Posterior vena cava (tissue), 2 donors: ENCODE results near the gene COL4A1. TPM values are rescaled to one million over a fixed set of nuclear protein-coding genes. Genes with fewer than 3 reads are reported as not detected.

Source experiments
- DNase-seq: peaks from one replicate; pipeline ENCODE4 v3.0.0-alpha.2; 2020; ENCODE audit warnings: low spot score
- intact Hi-C, 2 donors: fragments of 100-400 bp; cut with DNase I; formaldehyde crosslinking; loops; one replicate each; pipeline versions ENCODE4 v1.14.1 to v1.14.2; 2022 to 2023
- microRNA-seq, 2 donors: library from miRNA; unstranded; fragments of <30 nt; microRNA quantifications; one replicate each; pipeline ENCODE4 v1.2.0, GENCODE V29; 2020 to 2021; ENCODE audit warnings: borderline microRNAs expressed in 2 of 2
- total RNA-seq, 2 donors: library from RNA; stranded (reverse); fragmentation: NEBNext Ultra II Directional; extraction: Animal tissue kit (Norgen Biotek cat#: 25700); gene quantifications; one replicate each; pipeline ENCODE4 v1.2.1, GENCODE V29; 2021
- donor health status: DM: yes; HTN: yes; CAD: no.
- donor health status: DM: yes; HTN: yes; CAD: no.

The COL4A1 gene
- total RNA-seq, 2 donors from 2014 or later, result 830 to 1,061 TPM

GRCh38 chr13:110107568-110108347 lies 199.2 kb downstream of the COL4A1 start:
- DNase-seq, result no peak

GRCh38 chr13:110106726-110107125 lies 200.2 kb downstream of the COL4A1 start:
- intact Hi-C loops, result loop anchor here (5.0 to 10.0 kb wide), 4 partner anchors 319 to 1159 kb away; partner anchors contain the start of gene IRS2 (in 1 of the 2)
- no peak for DNase-seq

More at GRCh38 chr13:110107568-110108347, 199.2 kb downstream of the COL4A1 start:
- intact Hi-C loops, result loop anchor here (5.0 to 10.0 kb wide), 4 partner anchors 320 to 1160 kb away; partner anchors contain the start of gene IRS2 (in 1 of the 2)

- no peak for DNase-seq
- intact Hi-C loops, result loop anchor here (5.0 to 10.0 kb wide), 4 partner anchors 318 to 1158 kb away; partner anchors contain the start of gene IRS2 (in 1 of the 2)
Measured at GRCh38 chr13:110105136-110105535, 201.8 kb downstream of the COL4A1 start.

- intact Hi-C loops, result loop anchor here (10.0 kb wide), 2 partner anchors 959 to 1139 kb away; no protein-coding TSS in a partner anchor
- DNase-seq, result no peak
Measured at GRCh38 chr13:110103534-110103933, 203.4 kb downstream of the COL4A1 start.

- DNase-seq, result no peak
- intact Hi-C loops, result loop anchor here (10.0 kb wide), 2 partner anchors 958 to 1138 kb away; no protein-coding TSS in a partner anchor
Measured at GRCh38 chr13:110103026-110103425, 203.9 kb downstream of the COL4A1 start.

GRCh38 chr13:110102053-110102452 lies 204.9 kb downstream of the COL4A1 start:
- no peak for DNase-seq
- intact Hi-C loops, result loop anchor here (10.0 kb wide), 2 partner anchors 957 to 1137 kb away; no protein-coding TSS in a partner anchor

- no peak for DNase-seq
- intact Hi-C loops, result loop anchor here (10.0 kb wide), 2 partner anchors 955 to 1135 kb away; no protein-coding TSS in a partner anchor
Measured at GRCh38 chr13:110099922-110100321, 207.0 kb downstream of the COL4A1 start.

Small RNAs within 50 kb of the gene (microRNA-seq; reads per million reads assigned to microRNA genes)
- 0 reads per million in 2 donors for gene MIR8073

Other genes with a start within 250 kb of the COL4A1 start
- 100 to 1,000 TPM; 816 to 963 TPM for gene COL4A2, start 127 bp upstream of the COL4A1 start, total RNA-seq